B cell (primary cell): ENCODE results near the gene ABHD6. TPM values are rescaled to one million over a fixed set of nuclear protein-coding genes. Genes with fewer than 3 reads are reported as not detected.

Source experiments
- ATAC-seq: fragments of 200-7000 bp; cut with Tn5 transposase; one replicate; pipeline ENCODE4 v1.10.0; 2021; ENCODE audit warnings: low read depth, mild to moderate bottlenecking, moderate number of reproducible peaks, moderate library complexity
- CTCF ChIA-PET: fragments of 350-600 bp; sonication (Branson Sonifier 250); formaldehyde crosslinking; loops from one replicate; lab custom pipeline; 2021; ENCODE audit warnings: antibody characterized with exemption, inconsistent platforms; lab: Charles Lee
- POLR2A ChIA-PET: fragments of 350-600 bp; sonication (Branson Sonifier 250); formaldehyde crosslinking; loops from one replicate; lab custom pipeline; 2021; ENCODE audit warnings: antibody characterized with exemption; lab: Charles Lee
- DNase-seq: peaks from one replicate; pipeline ENCODE4 v3.0.0; 2013
- H2AFZ ChIP-seq: 2 replicates; pipeline ENCODE4 v1.6.1; 2012; ENCODE audit warnings: mild to moderate bottlenecking, low read depth, low read length; ENCODE audit not compliant: insufficient read depth, poor library complexity, severe bottlenecking
- H3K27ac ChIP-seq, 2 donors: 1 replicate in 1 of 2; 2 replicates in 1 of 2; pipeline ENCODE4 v1.5.1; 2012 to 2013; ENCODE audit warnings: low read length in 2 of 2, mild to moderate bottlenecking in 2 of 2, moderate library complexity in 1 of 2
- H3K27me3 ChIP-seq, 4 experiments: fragments of 200-600 bp in 1 of 4; sonication (generic) in 1 of 4; replicated peaks in 1 of 4; 1 replicate in 2 of 4; 2 replicates in 2 of 4; pipeline versions ENCODE4 v1.6.1 to v1.7.0; 2013 to 2016; ENCODE audit warnings: low read length in 3 of 4, mild to moderate bottlenecking in 2 of 4, mixed read lengths in 1 of 4, moderate library complexity in 1 of 4; ENCODE audit not compliant: insufficient read depth in 4 of 4, control insufficient read depth in 3 of 4; ENCODE audit errors: control extremely low read depth in 1 of 4
- H3K36me3 ChIP-seq, 2 experiments: replicated peaks in 1 of 2; 1 replicate in 1 of 2; 2 replicates in 1 of 2; pipeline versions ENCODE4 v1.6.1 to v1.7.1; 2013; ENCODE audit warnings: low read length in 1 of 2; ENCODE audit not compliant: insufficient read depth in 2 of 2, control insufficient read depth in 1 of 2; ENCODE audit errors: control extremely low read depth in 1 of 2, extremely low read depth in 1 of 2
- H3K4me1 ChIP-seq, 2 donors: fragments of 200-600 bp in 1 of 2; sonication (generic) in 1 of 2; 1 replicate in 1 of 2; 2 replicates in 1 of 2; pipeline versions ENCODE4 v1.5.1 to v1.6.1; 2013 to 2017; ENCODE audit warnings: low read length in 2 of 2; ENCODE audit not compliant: control insufficient read depth in 2 of 2, insufficient read depth in 2 of 2
- H3K4me2 ChIP-seq: replicated peaks from 2 replicates; pipeline ENCODE3; 2012; ENCODE audit warnings: mild to moderate bottlenecking, low read depth, low read length; ENCODE audit not compliant: poor library complexity, severe bottlenecking
- H3K4me3 ChIP-seq, 5 experiments: fragments of 200-600 bp in 1 of 5; sonication (generic) in 1 of 5; 1 replicate in 3 of 5; 2 replicates in 2 of 5; pipeline versions ENCODE4 v1.5.1 to v1.7.0; 2011 to 2016; ENCODE audit warnings: low read length in 4 of 5, mild to moderate bottlenecking in 4 of 5, low read depth in 2 of 5, control low read depth in 1 of 5, moderate library complexity in 1 of 5; ENCODE audit not compliant: insufficient read depth in 1 of 5; ENCODE audit errors: control extremely low read depth in 1 of 5, extremely low read depth in 1 of 5
- H3K79me2 ChIP-seq: fragments of 200-600 bp; sonication (generic); one replicate; pipeline ENCODE4 v1.6.0; 2016; ENCODE audit warnings: low read length; ENCODE audit not compliant: control insufficient read depth, insufficient read depth
- H3K9ac ChIP-seq: fragments of 200-600 bp; sonication (generic); 2 replicates; pipeline ENCODE4 v1.6.1; 2017; ENCODE audit warnings: mild to moderate bottlenecking, low read length, moderate library complexity
- H3K9me3 ChIP-seq, 3 donors: one replicate each; pipeline versions ENCODE4 v1.6.1 to v1.7.1; 2013; ENCODE audit warnings: low read length in 2 of 3; ENCODE audit not compliant: control insufficient read depth in 2 of 3, insufficient read depth in 1 of 3; ENCODE audit errors: control extremely low read depth in 1 of 3
- H4K20me1 ChIP-seq: 2 replicates; pipeline ENCODE4 v1.6.0; 2012; ENCODE audit warnings: mild to moderate bottlenecking, low read length; ENCODE audit not compliant: insufficient read depth, control insufficient read depth, poor library complexity, severe bottlenecking
- H3K27ac Mint-ChIP-seq: one replicate; pipeline ENCODE4 v1.8.0; 2021; ENCODE audit warnings: mixed read lengths
- H3K27me3 Mint-ChIP-seq: one replicate; pipeline ENCODE4 v1.8.0; 2021; ENCODE audit warnings: mixed read lengths
- H3K4me1 Mint-ChIP-seq: one replicate; pipeline ENCODE4 v1.8.0; 2021; ENCODE audit warnings: mixed read lengths
- H3K4me3 Mint-ChIP-seq: one replicate; pipeline ENCODE4 v1.8.0; 2021; ENCODE audit warnings: mixed read lengths
- H3K9me3 Mint-ChIP-seq: one replicate; pipeline ENCODE4 v1.8.0; 2022; ENCODE audit warnings: mixed read lengths; ENCODE audit not compliant: insufficient read depth
- EZH2 ChIP-seq: IDR thresholded peaks from 2 replicates; pipeline ENCODE4 v1.6.1; 2012; ENCODE audit warnings: borderline replicate concordance, low read depth, mild to moderate bottlenecking, moderate library complexity, low read length; ENCODE audit not compliant: insufficient read depth, poor library complexity, severe bottlenecking
- WGBS: methylation state at CpG from one replicate; pipeline ENCODE4 v1.1.5; 2013; ENCODE audit warnings: missing lambda C conversion rate; ENCODE audit not compliant: insufficient coverage; 5-methylcytosine and 5-hydroxymethylcytosine counted together
- intact Hi-C: fragments of 100-400 bp; cut with micrococcal nuclease; formaldehyde crosslinking; loops from one replicate; pipeline ENCODE4 v1.10.0; 2022
- polyA plus RNA-seq: library from polyadenylated mRNA; depleted of rRNA; stranded (reverse); fragments of >200 nt; gene quantifications from 2 replicates; pipeline ENCODE4 v1.2.3, GENCODE V29; 2012
- total RNA-seq, 2 donors: library from RNA; stranded (reverse); fragments of 120-200 nt in 1 of 2; gene quantifications; 1 replicate in 1 of 2; 2 replicates in 1 of 2; pipeline versions ENCODE4 v1.2.3 to v1.2.4, GENCODE V29; 2013 to 2022
- TF ChIP-seq, protein P1 (sequence below): fragments of 200-600 bp; IDR thresholded peaks from one replicate; pipeline ENCODE4 v1.8.0; 2022; ENCODE audit warnings: antibody characterized with exemption, mild to moderate bottlenecking

The ABHD6 gene
- total and polyA plus RNA-seq, 2 donors (not counting 1 experiment from before 2014, with no cell fraction given) = 4.5 to 24.2 TPM

- H3K27ac Mint-ChIP-seq = peak overlapping the region; percentile 22
Observed at GRCh38 chr3:58230876-58231552, 6.6 kb upstream of the ABHD6 start.

DNA sequence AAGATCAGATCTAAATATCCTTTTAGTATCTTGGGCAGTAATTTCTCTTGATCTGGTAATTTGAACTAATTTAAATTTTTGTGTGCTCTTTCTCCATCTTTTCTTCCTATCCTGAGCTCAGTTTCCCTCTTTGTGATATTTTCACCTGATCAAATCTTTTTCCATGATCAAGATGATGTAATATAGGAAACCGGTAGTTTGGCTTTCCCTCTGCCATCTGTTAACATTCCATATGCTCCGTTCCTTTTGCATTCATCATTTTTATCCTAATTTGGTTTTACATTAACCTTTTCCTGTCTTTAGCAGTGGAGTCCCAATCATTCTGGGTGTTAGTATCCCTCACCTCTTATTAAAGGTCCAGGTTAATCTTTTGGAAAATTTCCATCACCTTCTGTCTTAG lies 5.9 kb upstream of the ABHD6 start:
- Histone ChIP-seq H3K4me3 (no peak overlapping the region), H4K20me1 (no peaks in the 10 kb centered on the region), H3K27me3 (no peaks in the 10 kb centered on the region), H3K4me2 (no peak overlapping the region), H3K4me1 (peaks cover 44 to 45% of the 10 kb centered on the region in 2 donors), H3K27ac (peak overlapping the region in 1 of 2 donors; percentile 75), H3K79me2 (peaks cover 2% of the 10 kb centered on the region), H3K9me3 (no peaks in the 10 kb centered on the region), H2AFZ (no peak overlapping the region), H3K9ac (no peak overlapping the region), H3K36me3 (no peaks in the 10 kb centered on the region)
- TF ChIP-seq, protein P1, sequence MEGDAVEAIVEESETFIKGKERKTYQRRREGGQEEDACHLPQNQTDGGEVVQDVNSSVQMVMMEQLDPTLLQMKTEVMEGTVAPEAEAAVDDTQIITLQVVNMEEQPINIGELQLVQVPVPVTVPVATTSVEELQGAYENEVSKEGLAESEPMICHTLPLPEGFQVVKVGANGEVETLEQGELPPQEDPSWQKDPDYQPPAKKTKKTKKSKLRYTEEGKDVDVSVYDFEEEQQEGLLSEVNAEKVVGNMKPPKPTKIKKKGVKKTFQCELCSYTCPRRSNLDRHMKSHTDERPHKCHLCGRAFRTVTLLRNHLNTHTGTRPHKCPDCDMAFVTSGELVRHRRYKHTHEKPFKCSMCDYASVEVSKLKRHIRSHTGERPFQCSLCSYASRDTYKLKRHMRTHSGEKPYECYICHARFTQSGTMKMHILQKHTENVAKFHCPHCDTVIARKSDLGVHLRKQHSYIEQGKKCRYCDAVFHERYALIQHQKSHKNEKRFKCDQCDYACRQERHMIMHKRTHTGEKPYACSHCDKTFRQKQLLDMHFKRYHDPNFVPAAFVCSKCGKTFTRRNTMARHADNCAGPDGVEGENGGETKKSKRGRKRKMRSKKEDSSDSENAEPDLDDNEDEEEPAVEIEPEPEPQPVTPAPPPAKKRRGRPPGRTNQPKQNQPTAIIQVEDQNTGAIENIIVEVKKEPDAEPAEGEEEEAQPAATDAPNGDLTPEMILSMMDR = no peak
- no peak for TF ChIP-seq EZH2
- POLR2A ChIA-PET = interaction anchor here (0.7 kb wide), 1 partner anchor 227 kb away, joined by 3 read pairs; no protein-coding TSS in a partner anchor
- WGBS = 83% methylated on average over 1 of the region's 2 CpGs
- DNase-seq (no peak), ATAC-seq (no peak)
- CTCF ChIA-PET = interaction anchor here (1.5 to 7.0 kb wide), 3 partner anchors 14 to 45 kb away, joined by 3 to 94 read pairs (median 29); no protein-coding TSS in a partner anchor
- Mint-ChIP-seq H3K27me3 (no peaks in the 10 kb centered on the region), H3K9me3 (no peaks in the 10 kb centered on the region), H3K4me1 (peaks cover 48% of the 10 kb centered on the region), H3K27ac (peak overlapping the region; percentile 72), H3K4me3 (peak overlapping the region; percentile 2)
- intact Hi-C loops = loop anchor here (10.0 kb wide), 1 partner anchor 537 kb away; the partner anchor contains the start of gene DENND6A

More at GRCh38 chr3:58230876-58231552, 6.6 kb upstream of the ABHD6 start:
- TF ChIP-seq EZH2 = no peak
- TF ChIP-seq, protein P1 = no peak
- no peaks in the 10 kb centered on the region for H3K9me3 Mint-ChIP-seq
- Histone ChIP-seq H2AFZ (no peak overlapping the region), H3K79me2 (no peaks in the 10 kb centered on the region), H3K36me3 (no peaks in the 10 kb centered on the region), H3K27me3 (no peaks in the 10 kb centered on the region), H3K9me3 (no peaks in the 10 kb centered on the region), H3K4me3 (no peak overlapping the region), H3K9ac (no peak overlapping the region), H3K27ac (no peak overlapping the region), H3K4me2 (no peak overlapping the region), H3K4me1 (peaks cover 37 to 39% of the 10 kb centered on the region in 2 donors), H4K20me1 (no peaks in the 10 kb centered on the region)
- DNase-seq (no peak), ATAC-seq (no peak)
- intact Hi-C loops = loop anchor here (10.0 kb wide), 1 partner anchor 536 kb away; the partner anchor contains the start of gene DENND6A
- POLR2A ChIA-PET = no interaction called here
- CTCF ChIA-PET = interaction anchor here (1.1 to 7.0 kb wide), 5 partner anchors 9 to 44 kb away, joined by 3 to 94 read pairs (median 11); no protein-coding TSS in a partner anchor
- H3K4me3 Mint-ChIP-seq = no peak overlapping the region
- WGBS = no CpG with 5 or more reads among the region's 1 CpG
- no peaks in the 10 kb centered on the region for H3K27me3 Mint-ChIP-seq
- peaks cover 44% of the 10 kb centered on the region for H3K4me1 Mint-ChIP-seq
